HL-60 (cell line): ENCODE results near the gene MSH3.

Experiments
- GABPA ChIP-seq: IDR thresholded peaks from 2 replicates; pipeline ENCODE4 v1.6.1; 2012; ENCODE audit warnings: low read depth
- POLR2AphosphoS5 ChIP-seq: IDR thresholded peaks from 2 replicates; pipeline ENCODE4 v1.6.1; 2012; ENCODE audit warnings: low read depth
- SPI1 ChIP-seq: IDR thresholded peaks from 2 replicates; pipeline ENCODE4 v1.6.1; 2012; ENCODE audit warnings: low read depth, mild to moderate bottlenecking, borderline replicate concordance
- TF ChIP-seq, protein P1 (sequence below): IDR thresholded peaks from one replicate; pipeline ENCODE4 v1.5.1; 2011; ENCODE audit warnings: low read length, control low read depth, inconsistent platforms; ENCODE audit not compliant: insufficient read depth

DNA sequence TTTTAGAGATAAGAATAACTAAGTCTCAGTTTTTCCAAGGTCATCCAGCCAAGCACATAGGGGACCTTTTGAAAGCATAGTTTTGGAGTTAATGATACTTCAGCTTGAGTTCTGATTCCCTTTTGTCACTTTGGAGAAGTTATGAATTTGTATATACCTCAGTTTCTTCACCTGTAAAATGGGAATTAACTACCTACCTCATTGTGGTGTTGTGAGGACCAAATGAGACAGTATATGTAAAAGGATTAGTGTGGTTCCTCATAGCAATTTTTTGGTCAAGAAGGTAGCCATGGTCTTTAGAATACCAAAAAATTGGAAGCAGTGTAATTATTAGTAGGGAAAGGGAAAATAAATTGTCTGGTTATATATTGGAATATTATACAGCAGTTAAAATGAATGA lies 98.0 kb downstream of the MSH3 start:
- TF ChIP-seq SPI1 (no peak), GABPA (no peak), POLR2AphosphoS5 (no peak)
- TF ChIP-seq, protein P1, sequence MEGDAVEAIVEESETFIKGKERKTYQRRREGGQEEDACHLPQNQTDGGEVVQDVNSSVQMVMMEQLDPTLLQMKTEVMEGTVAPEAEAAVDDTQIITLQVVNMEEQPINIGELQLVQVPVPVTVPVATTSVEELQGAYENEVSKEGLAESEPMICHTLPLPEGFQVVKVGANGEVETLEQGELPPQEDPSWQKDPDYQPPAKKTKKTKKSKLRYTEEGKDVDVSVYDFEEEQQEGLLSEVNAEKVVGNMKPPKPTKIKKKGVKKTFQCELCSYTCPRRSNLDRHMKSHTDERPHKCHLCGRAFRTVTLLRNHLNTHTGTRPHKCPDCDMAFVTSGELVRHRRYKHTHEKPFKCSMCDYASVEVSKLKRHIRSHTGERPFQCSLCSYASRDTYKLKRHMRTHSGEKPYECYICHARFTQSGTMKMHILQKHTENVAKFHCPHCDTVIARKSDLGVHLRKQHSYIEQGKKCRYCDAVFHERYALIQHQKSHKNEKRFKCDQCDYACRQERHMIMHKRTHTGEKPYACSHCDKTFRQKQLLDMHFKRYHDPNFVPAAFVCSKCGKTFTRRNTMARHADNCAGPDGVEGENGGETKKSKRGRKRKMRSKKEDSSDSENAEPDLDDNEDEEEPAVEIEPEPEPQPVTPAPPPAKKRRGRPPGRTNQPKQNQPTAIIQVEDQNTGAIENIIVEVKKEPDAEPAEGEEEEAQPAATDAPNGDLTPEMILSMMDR, result no peak
